ENCODE results near the gene WNT4.

- TF ChIP-seq EZH2 (IDR thresholded peaks at IDR 0.05; ENCODE audit: borderline replicate concordance, low read length) (no peak), CTCF (conservative IDR thresholded peaks at IDR 0.05 in 1 of 2, IDR thresholded peaks at IDR 0.05 in 1 of 2; ENCODE audit: extremely low read depth in 1 of 2, insufficient read depth in 1 of 2, low read depth in 1 of 2, low read length in 2 of 2) (peak; percentile 80 to 89)
Observed at GRCh38 chr1:22105611-22106207, 37.2 kb downstream of the WNT4 start.
